Endothelial cell of umbilical vein (primary cell): ENCODE data around the gene IFI27. TPM values are rescaled to one million over a fixed set of nuclear protein-coding genes. Genes with fewer than 3 reads are reported as not detected.

Experiments
- BruUV-seq: library from RNA; stranded (reverse); fragments of 400-500 nt; replicated peaks from 2 replicates; lab custom pipeline; 2021; lab: Mats Ljungman, UMichigan
- CTCF ChIA-PET: fragments of 300-600, 350-600 bp; sonication (Branson Sonifier 250); formaldehyde crosslinking; loops from one replicate; lab custom pipeline; 2021; ENCODE audit warnings: antibody characterized with exemption, inconsistent platforms; lab: Charles Lee
- POLR2A ChIA-PET: fragments of 300-600, 350-600 bp; sonication (Branson Sonifier 250); formaldehyde crosslinking; loops from one replicate; lab custom pipeline; 2021; ENCODE audit warnings: antibody characterized with exemption, inconsistent platforms; lab: Charles Lee
- DNase-seq: peaks from one replicate; pipeline ENCODE4 v3.0.0-alpha.2; 2011; ENCODE audit warnings: low read depth, low spot score
- FAIRE-seq: peaks from 2 replicates; lab custom pipeline; 2011; peaks lifted over from hg19 to GRCh38; lab: Jason Lieb, UNC
- H2AFZ ChIP-seq: 2 replicates; pipeline ENCODE4 v1.6.0; 2012; ENCODE audit warnings: low read depth, low read length, control low read depth, inconsistent platforms
- H3K27ac ChIP-seq: 2 replicates; pipeline ENCODE4 v1.5.1; 2011; ENCODE audit warnings: low read depth, mild to moderate bottlenecking, control low read depth, low read length, moderate library complexity; ENCODE audit not compliant: insufficient read depth
- H3K27me3 ChIP-seq, 2 experiments: 2 replicates each; pipeline versions ENCODE4 v1.6.0 to v1.6.1; 2011; ENCODE audit warnings: low read length in 2 of 2, mixed read lengths in 1 of 2; ENCODE audit not compliant: control insufficient read depth in 2 of 2, insufficient read depth in 2 of 2
- H3K36me3 ChIP-seq, 2 experiments: 2 replicates in 1 of 2; 3 replicates in 1 of 2; pipeline ENCODE4 v1.5.1; 2011; ENCODE audit warnings: low read length in 2 of 2, mild to moderate bottlenecking in 1 of 2, moderate library complexity in 1 of 2; ENCODE audit not compliant: control insufficient read depth in 2 of 2, insufficient read depth in 2 of 2; ENCODE audit errors: extremely low read depth in 1 of 2
- H3K4me1 ChIP-seq: 3 replicates; pipeline ENCODE4 v1.5.1; 2011; ENCODE audit warnings: mild to moderate bottlenecking, low read length; ENCODE audit not compliant: control insufficient read depth, insufficient read depth; ENCODE audit errors: extremely low read depth
- H3K4me2 ChIP-seq: 2 replicates; pipeline ENCODE4 v1.6.1; 2011; ENCODE audit warnings: low read length, control low read depth, mixed read lengths; ENCODE audit not compliant: insufficient read depth
- H3K4me3 ChIP-seq, 3 experiments: fragments of 200-600 bp in 1 of 3; sonication (generic), shearing (Covaris generic) in 1 of 3; replicated peaks in 1 of 3; 2 replicates each; pipeline ENCODE4 v1.5.1; 2011 to 2016; ENCODE audit warnings: control low read depth in 3 of 3, low read length in 3 of 3, mild to moderate bottlenecking in 2 of 3, inconsistent platforms in 1 of 3, low read depth in 1 of 3, moderate library complexity in 1 of 3; ENCODE audit not compliant: insufficient read depth in 1 of 3
- H3K79me2 ChIP-seq: 2 replicates; pipeline ENCODE4 v1.6.0; 2012; ENCODE audit warnings: low read length, inconsistent platforms; ENCODE audit not compliant: control insufficient read depth, insufficient read depth
- H3K9ac ChIP-seq: replicated peaks from 2 replicates; pipeline ENCODE3; 2011; ENCODE audit warnings: low read length, control low read depth; ENCODE audit not compliant: insufficient read depth; ENCODE audit errors: extremely low read depth
- H3K9me1 ChIP-seq: replicated peaks from 3 replicates; pipeline ENCODE4 v1.6.0; 2011; ENCODE audit warnings: mild to moderate bottlenecking, low read length; ENCODE audit not compliant: control insufficient read depth, insufficient read depth; ENCODE audit errors: extremely low read depth
- H3K9me3 ChIP-seq: replicated peaks from 2 replicates; pipeline ENCODE4 v1.5.1; 2012; ENCODE audit warnings: low read length, inconsistent platforms; ENCODE audit not compliant: control insufficient read depth, insufficient read depth
- H4K20me1 ChIP-seq: replicated peaks from 2 replicates; pipeline ENCODE3; 2011; ENCODE audit warnings: mild to moderate bottlenecking, low read length; ENCODE audit not compliant: control insufficient read depth, insufficient read depth; ENCODE audit errors: extremely low read depth
- CTCF ChIP-seq, 2 donors: IDR thresholded peaks; 1 replicate in 1 of 2; 2 replicates in 1 of 2; pipeline ENCODE4 v1.5.1; 2011; ENCODE audit warnings: low read length in 2 of 2, mild to moderate bottlenecking in 2 of 2, moderate library complexity in 2 of 2, control low read depth in 1 of 2, inconsistent platforms in 1 of 2, low read depth in 1 of 2; ENCODE audit not compliant: insufficient read depth in 1 of 2; ENCODE audit errors: extremely low read depth in 1 of 2
- EZH2 ChIP-seq: IDR thresholded peaks from 2 replicates; pipeline ENCODE4 v1.6.1; 2012; ENCODE audit warnings: borderline replicate concordance, low read depth, mild to moderate bottlenecking, moderate library complexity, low read length, inconsistent platforms; ENCODE audit not compliant: severe bottlenecking
- FOS ChIP-seq: IDR thresholded peaks from 2 replicates; pipeline ENCODE4 v1.6.1; 2011; ENCODE audit warnings: mild to moderate bottlenecking, low read length, moderate library complexity, borderline replicate concordance; ENCODE audit not compliant: insufficient read depth
- JUN ChIP-seq: IDR thresholded peaks from 2 replicates; pipeline ENCODE4 v1.6.1; 2011; ENCODE audit warnings: borderline replicate concordance, low read depth; ENCODE audit not compliant: insufficient read length, insufficient read depth
- MAX ChIP-seq: IDR thresholded peaks from 2 replicates; pipeline ENCODE4 v1.6.1; 2011; ENCODE audit not compliant: insufficient read depth, insufficient read length
- POLR2A ChIP-seq: IDR thresholded peaks from 2 replicates; pipeline ENCODE4 v1.6.1; 2012; ENCODE audit warnings: low read depth, mild to moderate bottlenecking, control low read depth, low read length
- dilution Hi-C: fragments of 300-500 bp; cut with MboI; formaldehyde crosslinking; loops from one replicate; pipeline ENCODE4 v1.15.0; 2019; ENCODE audit warnings: low sequenced_read_pairs; ENCODE audit not compliant: extremely low pct_ligation_motif_present
- intact Hi-C: fragments of 100-400 bp; cut with micrococcal nuclease; formaldehyde crosslinking; loops from one replicate; pipeline ENCODE4 v1.10.0; 2022
- polyA plus RNA-seq, 4 experiments: library from polyadenylated mRNA; depleted of rRNA in 3 of 4; stranded (reverse) in 3 of 4; unstranded in 1 of 4; fragments of >200 nt; gene quantifications; 2 replicates each; pipeline versions ENCODE4 v1.2.1 to v1.2.3, GENCODE V29; 2011 to 2012; ENCODE audit warnings: missing spikeins in 1 of 4
- total RNA-seq: library from RNA; stranded (reverse); gene quantifications from 2 replicates; pipeline ENCODE4 v1.2.3, GENCODE V29; 2021

IFI27 gene
- total and polyA plus RNA-seq, 2 donors (not counting 3 experiments of a cell fraction or from before 2014, with no cell fraction given): 126 to 1,265 TPM

GRCh38 chr14:94113490-94113889 is 3.0 kb downstream of the IFI27 start:
- Histone ChIP-seq H3K79me2 (no peaks in the 10 kb centered on the region), H3K9me1 (no peaks in the 10 kb centered on the region), H3K27ac (no peak overlapping the region), H3K9ac (no peak overlapping the region), H4K20me1 (no peaks in the 10 kb centered on the region), H3K9me3 (no peaks in the 10 kb centered on the region), H3K27me3 (no peaks in the 10 kb centered on the region), H3K4me3 (no peak overlapping the region), H3K4me2 (no peak overlapping the region), H2AFZ (no peak overlapping the region), H3K36me3 (no peaks in the 10 kb centered on the region), H3K4me1 (peaks cover 19% of the 10 kb centered on the region)
- CTCF ChIA-PET: interaction anchor here (1.4 to 6.1 kb wide), 3 partner anchors 18 to 85 kb away, joined by 3 to 67 read pairs (median 8); partner anchors contain the start of gene IFI27L2
- POLR2A ChIA-PET: no interaction called here
- dilution Hi-C loops (no loop called here), intact Hi-C loops (loop anchor here (10.0 kb wide), 1 partner anchor 1059 kb away; no protein-coding TSS in a partner anchor)
- BruUV-seq: no TSS peak
- DNase-seq: peak; percentile 30
- no peak for FAIRE-seq
- TF ChIP-seq POLR2A: no peak
- no peak for TF ChIP-seq EZH2
- no peak for TF ChIP-seq FOS
- no peak for TF ChIP-seq MAX
- no peak for TF ChIP-seq JUN
- TF ChIP-seq CTCF (IDR thresholded peaks at IDR 0.05; ENCODE audit: extremely low read depth in 1 of 2, insufficient read depth in 1 of 2, low read depth in 1 of 2, low read length in 2 of 2): no peak
